ENCODE results near the gene TUBA3E.

DNA sequence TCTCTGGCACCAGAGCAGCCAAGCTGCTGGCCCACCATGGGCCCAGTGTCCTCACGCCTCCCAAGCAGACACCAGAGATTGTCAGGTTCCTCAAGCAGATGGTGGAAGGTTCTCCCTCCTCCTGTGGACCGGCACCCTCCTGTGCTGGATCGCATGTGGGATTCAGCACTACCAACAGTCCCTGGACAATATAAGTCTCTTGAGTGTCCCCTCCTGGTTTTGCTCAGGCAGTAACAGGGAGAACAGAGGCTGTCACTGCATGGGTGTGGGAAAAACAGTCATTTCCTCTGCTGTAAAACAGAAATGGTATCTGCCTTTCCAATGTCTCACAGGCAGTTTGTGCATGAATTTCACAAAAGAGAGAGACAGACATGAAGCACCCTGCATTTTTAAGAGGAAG, 47.7 kb upstream of the TUBA3E start:
- TF ChIP-seq ZNF555 (tag by site-specific recombination; conservative IDR thresholded peaks at IDR 0.05) (no peak), KLF16 (tag by site-specific recombination; IDR thresholded peaks at IDR 0.05) (no peak), ZNF433 (tag by site-specific recombination; IDR thresholded peaks at IDR 0.05; ENCODE audit: low read depth) (no peak), ZNF223 (tag by site-specific recombination; IDR thresholded peaks at IDR 0.05) (no peak), ZNF571 (tag by site-specific recombination; IDR thresholded peaks at IDR 0.05) (no peak)
- TF ChIP-seq, protein P1, sequence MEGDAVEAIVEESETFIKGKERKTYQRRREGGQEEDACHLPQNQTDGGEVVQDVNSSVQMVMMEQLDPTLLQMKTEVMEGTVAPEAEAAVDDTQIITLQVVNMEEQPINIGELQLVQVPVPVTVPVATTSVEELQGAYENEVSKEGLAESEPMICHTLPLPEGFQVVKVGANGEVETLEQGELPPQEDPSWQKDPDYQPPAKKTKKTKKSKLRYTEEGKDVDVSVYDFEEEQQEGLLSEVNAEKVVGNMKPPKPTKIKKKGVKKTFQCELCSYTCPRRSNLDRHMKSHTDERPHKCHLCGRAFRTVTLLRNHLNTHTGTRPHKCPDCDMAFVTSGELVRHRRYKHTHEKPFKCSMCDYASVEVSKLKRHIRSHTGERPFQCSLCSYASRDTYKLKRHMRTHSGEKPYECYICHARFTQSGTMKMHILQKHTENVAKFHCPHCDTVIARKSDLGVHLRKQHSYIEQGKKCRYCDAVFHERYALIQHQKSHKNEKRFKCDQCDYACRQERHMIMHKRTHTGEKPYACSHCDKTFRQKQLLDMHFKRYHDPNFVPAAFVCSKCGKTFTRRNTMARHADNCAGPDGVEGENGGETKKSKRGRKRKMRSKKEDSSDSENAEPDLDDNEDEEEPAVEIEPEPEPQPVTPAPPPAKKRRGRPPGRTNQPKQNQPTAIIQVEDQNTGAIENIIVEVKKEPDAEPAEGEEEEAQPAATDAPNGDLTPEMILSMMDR (tag by site-specific recombination; IDR thresholded peaks at IDR 0.05), result no peak
- TF ChIP-seq, protein P2, sequence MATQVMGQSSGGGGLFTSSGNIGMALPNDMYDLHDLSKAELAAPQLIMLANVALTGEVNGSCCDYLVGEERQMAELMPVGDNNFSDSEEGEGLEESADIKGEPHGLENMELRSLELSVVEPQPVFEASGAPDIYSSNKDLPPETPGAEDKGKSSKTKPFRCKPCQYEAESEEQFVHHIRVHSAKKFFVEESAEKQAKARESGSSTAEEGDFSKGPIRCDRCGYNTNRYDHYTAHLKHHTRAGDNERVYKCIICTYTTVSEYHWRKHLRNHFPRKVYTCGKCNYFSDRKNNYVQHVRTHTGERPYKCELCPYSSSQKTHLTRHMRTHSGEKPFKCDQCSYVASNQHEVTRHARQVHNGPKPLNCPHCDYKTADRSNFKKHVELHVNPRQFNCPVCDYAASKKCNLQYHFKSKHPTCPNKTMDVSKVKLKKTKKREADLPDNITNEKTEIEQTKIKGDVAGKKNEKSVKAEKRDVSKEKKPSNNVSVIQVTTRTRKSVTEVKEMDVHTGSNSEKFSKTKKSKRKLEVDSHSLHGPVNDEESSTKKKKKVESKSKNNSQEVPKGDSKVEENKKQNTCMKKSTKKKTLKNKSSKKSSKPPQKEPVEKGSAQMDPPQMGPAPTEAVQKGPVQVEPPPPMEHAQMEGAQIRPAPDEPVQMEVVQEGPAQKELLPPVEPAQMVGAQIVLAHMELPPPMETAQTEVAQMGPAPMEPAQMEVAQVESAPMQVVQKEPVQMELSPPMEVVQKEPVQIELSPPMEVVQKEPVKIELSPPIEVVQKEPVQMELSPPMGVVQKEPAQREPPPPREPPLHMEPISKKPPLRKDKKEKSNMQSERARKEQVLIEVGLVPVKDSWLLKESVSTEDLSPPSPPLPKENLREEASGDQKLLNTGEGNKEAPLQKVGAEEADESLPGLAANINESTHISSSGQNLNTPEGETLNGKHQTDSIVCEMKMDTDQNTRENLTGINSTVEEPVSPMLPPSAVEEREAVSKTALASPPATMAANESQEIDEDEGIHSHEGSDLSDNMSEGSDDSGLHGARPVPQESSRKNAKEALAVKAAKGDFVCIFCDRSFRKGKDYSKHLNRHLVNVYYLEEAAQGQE (tag by site-specific recombination; IDR thresholded peaks at IDR 0.05), result no peak
